ENCODE data around the gene MRPS25.

Gene MRPS25

GRCh38 chr3:15081960-15082664 is 17.0 kb upstream of the MRPS25 start:
- DNase-seq: no peak

GRCh38 chr3:15079091-15079490 is 14.0 kb upstream of the MRPS25 start:
- DNase-seq: no peak

DNA sequence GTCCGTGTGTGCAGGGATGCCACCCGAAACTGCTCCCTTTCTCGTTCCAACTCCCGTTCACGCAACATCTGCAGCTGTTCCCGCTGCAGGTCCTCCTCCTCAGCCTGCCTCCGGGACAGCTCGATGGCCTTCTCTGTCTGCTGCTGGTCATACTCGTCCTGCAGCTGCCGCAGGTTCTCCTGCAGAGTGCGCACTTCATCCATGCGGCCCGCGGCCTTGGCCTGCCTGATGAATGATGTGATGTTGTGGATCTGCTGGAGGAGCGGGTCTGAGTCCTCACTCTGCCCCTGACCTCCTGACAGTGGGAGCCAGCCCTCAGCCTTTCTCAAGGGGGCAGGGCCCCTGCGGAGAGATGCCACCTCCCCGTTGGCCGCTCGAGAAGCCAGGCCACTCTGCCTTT is 9.4 kb upstream of the MRPS25 start:
- DNase-seq: no peak

GRCh38 chr3:15071699-15072098 is 6.6 kb upstream of the MRPS25 start:
- DNase-seq: no peak

DNA sequence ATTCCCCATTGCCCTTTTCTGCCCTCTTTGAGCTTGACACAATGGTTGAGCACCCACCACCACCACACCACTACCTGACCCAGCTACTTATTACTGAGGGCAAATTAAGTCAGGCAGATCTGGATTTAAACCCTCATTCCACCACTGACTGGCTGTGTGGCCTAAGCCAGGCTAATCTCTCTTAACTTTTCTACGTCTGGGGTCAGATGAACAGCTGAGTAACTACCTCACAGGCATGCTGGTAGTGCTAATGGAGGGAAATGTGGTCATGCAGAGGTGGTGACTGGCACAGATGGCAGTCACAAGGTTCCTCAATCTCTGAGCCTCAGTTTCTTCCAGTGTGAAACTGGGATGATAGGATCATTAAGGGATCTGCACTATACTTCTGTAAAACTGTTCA is 4.3 kb upstream of the MRPS25 start:
- DNase-seq: no peak

GRCh38 chr3:15066467-15066866 is 1.4 kb upstream of the MRPS25 start:
- DNase-seq: no peak

DNA sequence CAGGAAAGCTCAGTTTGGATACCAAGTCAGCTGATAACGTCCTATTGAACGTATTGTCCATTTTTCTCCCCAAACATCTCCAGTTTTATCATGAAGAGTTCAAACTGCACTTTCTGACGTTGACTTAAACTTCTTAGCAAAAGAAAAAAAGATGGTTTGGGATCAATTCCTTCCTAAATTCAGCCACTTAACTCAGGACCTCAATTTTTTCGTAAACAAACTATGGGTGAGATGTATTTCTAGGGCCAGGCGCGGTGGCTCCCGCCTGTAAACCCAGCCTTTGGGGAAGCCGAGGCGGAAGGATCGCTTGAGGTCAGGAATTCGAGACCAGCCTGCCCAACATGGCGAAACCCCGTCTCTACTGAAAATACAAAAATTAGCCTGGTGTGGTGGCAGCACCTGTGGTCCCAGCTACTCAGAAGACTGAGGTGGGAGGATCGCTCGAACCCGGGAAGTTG is 464 bp upstream of the MRPS25 start:
- no peak for DNase-seq

GRCh38 chr3:15064299-15064834 is 748 bp downstream of the MRPS25 start:
- DNase-seq: peak; percentile 28

GRCh38 chr3:15063656-15064286 is 1.3 kb downstream of the MRPS25 start:
- DNase-seq: no peak

GRCh38 chr3:15063238-15063637 is 1.9 kb downstream of the MRPS25 start:
- DNase-seq: no peak

GRCh38 chr3:15060029-15060428 is 5.1 kb downstream of the MRPS25 start:
- no peak for DNase-seq

GRCh38 chr3:15056676-15057404 is 8.3 kb downstream of the MRPS25 start:
- no peak for DNase-seq

DNA sequence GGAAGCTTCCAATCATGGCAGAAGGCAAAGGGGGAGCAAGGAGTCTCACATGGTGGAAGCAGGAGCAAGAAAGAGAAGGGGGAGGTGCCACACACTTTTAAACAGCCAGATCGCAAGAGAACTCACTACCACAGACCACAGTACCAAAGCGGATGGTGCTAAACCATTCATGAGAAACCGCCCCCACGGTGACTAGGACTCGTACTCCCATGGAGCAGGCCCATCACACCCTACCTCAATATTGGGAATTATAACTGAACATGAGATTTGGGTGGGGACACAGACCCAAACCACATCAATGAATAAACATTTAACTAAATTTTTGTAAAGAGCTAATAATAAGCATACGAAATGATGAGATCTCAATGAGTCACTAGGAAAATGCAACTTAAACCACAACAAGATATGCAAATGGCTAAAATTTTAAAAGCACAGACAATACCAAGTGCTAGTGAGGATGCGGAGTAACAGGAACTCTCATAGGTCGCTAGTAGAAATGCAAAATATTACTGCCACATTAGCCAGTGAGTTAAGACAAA is 10.0 kb downstream of the MRPS25 start:
- DNase-seq: peak; percentile 29

DNA sequence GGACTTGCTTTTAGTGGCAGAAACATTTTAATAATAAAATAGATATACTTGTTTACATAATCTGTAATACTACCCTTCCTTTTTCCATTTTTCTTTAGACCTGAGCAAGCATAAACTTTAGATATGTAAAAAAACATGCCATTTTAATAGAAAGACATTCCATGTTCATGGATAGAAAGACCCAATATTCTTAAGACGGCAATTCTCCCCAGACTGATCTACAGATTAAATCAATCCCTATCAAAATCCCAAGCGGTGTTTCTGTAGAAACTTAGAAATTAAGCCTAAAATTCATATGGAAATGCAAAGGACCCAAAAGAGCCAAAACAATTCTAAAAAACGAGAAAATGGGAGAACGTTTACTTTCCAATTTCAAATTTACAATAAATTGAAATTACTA is 11.6 kb downstream of the MRPS25 start:
- DNase-seq: no peak

DNA sequence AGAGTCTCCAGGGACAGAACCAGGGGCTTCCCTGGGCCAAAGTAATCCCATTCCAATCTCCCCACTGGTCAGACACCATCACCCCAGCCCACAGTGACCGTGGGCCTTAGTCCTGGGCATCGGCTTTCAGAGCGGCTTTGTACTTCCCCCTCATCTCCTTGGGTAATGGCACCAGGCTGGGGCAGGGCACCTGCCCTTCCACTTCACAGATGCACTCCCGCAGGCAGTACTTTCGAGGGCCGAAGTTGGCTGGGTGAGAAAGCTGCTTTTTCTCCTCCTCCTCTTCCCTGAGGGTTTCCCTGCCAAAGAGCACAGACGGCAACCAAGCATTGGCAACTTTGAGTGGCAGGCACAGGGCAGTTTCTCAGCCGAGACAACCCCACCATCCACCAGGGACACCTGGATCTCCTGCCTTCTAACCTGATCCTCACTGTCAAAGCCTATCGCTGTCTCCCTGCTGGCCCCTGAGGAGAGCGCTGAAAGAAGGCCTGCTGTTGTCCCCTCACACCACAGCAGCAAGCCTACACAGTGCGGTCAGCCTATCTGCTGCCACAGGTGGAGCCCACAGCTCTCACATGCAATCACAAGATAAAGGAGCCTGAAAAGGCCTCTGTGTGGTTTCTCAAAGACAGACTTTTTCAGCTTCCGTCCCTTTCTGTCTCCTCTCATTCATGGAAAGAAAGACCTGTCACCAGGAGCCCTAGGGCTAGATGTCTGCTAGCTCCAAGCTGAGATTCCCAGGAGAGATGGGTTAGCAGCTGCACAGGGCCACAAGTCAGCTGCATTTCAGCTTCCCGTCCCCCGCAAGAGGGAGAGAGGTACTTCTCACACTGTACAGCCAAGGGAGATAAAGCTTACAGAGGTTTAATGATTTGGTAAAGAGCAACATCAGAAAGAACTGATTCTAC is 12.5 kb downstream of the MRPS25 start:
- no peak for DNase-seq

GRCh38 chr3:15051531-15051930 is 13.6 kb downstream of the MRPS25 start:
- DNase-seq: peak; percentile 36

DNA sequence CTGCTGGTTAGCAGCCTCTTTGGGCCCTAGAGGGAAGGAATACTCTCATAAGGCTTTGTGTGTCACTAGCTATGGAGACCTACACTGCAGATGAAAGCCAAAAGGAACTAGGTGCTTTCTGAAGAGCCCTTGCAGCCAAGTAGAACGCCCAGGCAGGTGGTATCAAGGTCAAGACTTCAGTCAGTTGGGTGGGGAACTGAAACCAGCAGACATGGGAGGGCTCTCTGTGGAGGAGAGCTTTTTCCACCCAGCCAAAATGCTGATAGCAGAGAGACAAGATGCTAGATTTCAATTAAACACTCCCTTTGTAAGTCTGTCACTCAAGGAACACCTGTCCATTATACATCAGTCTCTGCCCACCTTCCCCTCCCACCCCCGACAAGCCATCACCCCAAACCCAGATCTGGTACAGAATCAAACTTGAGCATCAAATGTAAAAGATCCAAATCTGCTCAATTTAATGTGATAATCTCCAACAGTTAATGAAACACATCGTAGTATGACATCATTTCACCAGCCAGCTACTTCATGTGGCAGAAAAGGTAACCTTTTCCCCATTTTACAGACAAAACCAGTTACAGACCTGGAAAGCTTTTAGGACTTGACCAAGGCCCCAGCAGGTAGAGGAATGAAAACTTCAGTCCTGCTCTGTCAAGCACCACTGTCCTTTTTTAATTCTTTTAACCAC is 14.6 kb downstream of the MRPS25 start:
- DNase-seq: no peak

DNA sequence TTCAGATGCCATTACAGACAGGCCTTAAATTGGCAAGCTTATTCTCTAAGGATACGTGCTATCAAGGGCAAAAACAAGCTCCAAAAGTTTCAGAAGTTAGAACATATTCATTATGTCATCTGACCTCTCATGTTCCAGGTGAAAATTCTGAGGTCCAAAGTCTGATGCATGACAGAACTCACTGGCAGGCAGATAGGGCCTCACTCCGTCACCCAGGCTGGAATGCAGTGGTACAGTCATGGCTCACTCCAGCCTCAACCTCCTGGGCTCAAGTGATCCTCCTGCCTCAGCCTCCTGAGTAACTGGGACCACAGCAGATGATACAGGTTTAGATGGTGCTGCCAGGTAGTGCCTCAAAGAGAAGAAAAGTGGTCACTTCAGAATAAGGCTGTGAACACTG is 15.5 kb downstream of the MRPS25 start:
- no peak for DNase-seq

DNA sequence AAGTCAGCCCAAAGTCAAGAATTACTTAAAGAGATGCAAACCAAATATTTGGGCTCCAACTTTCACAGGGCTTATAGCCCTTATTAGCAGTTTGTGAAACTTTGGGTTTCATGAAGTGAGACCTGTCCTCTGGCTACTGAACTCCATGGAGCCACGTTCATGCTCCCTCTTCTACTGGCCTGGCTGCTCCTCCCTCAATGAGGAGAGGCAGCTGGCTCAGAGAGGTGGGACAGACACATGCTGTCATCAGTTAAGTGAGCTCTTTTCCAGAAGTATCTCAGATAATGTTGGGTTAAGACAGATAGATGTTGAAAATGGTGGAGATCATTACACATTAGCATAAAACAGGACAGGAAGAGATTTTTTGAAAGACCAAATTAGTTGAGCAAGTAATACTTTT is 19.4 kb downstream of the MRPS25 start:
- DNase-seq: no peak

DNA sequence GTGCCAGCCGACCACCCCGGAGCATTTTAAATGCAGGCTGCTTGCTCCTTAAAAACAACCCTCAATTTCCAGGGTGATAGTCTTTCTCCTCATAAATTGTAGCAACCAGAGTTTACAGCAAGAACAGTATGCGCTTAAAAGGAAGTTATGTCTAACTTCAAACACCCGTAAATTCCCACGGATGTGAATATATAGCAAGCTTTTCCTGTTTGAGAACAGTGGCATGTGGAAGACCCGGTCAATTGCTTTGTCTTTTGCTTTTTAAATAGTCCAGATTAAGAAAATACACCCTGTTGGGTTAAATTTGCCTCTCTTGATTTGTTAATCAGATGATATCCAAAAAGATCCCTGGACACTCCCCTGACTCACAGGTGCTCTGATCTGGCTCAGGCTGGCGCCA is 20.8 kb downstream of the MRPS25 start:
- DNase-seq: no peak

DNA sequence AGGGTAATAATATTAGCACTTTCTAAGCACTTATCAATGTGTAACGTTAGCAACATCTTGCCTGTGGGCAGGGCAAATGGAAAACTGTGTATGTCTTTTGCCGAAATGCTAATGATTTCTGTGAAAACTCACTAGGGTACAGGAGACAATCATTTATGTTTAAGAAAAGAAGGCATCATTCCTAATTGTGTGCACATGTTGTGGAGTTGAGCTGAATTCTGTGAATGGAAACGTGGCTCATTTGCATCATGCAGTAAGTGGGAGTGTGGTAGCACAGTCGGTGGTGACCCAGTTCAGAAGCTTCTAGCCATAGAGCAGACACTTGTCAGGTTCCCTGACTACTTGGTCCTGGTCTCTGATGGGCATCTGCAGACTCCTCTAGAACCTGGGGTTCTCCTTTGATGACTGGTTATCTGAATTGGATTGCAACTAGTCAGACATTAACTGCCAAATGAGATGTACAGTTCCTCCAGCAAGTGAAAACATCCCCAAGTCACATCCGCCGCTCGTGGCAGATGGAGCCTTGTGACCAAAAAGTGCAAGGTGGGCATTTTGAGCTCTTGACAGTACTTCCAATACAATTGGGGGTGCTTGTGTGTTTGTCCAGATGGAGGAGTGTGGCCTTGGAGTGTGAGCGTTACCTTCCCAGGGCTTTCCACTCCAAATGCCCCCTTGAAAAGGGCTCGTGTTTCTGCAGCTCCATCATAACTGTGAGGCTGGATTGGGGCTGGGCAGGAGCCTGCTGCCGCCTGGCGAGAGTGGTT is 21.5 kb downstream of the MRPS25 start:
- no peak for DNase-seq
